Pancreas (tissue), 10 donors: Measurements from ENCODE around the gene MYO3A. TPM values are rescaled to one million over a fixed set of nuclear protein-coding genes. Genes with fewer than 3 reads are reported as not detected.

Experiments
- ATAC-seq, 4 donors: fragments of 200-7000 bp; cut with Tn5 transposase; one replicate each; pipeline versions ENCODE4 v1.8.0 to v1.9.1; 2020; ENCODE audit warnings: mild to moderate bottlenecking in 4 of 4, moderate library complexity in 4 of 4
- DNase-seq, 6 donors: peaks; one replicate each; pipeline ENCODE4 v3.0.0-alpha.2; 2020
- FAIRE-seq: peaks from 2 replicates; lab custom pipeline; 2012; peaks lifted over from hg19 to GRCh38; lab: Jason Lieb, UNC
- H3K27ac ChIP-seq, 4 donors: fragments of 200-600 bp; sonication (generic); 1 replicate in 3 of 4; 2 replicates in 1 of 4; pipeline versions ENCODE4 v1.5.0 to v1.8.0; 2020
- H3K27me3 ChIP-seq, 4 donors: fragments of 200-600 bp; one replicate each; pipeline ENCODE4 v1.8.0; 2021
- H3K36me3 ChIP-seq, 3 donors: fragments of 200-600 bp; sonication (generic) in 1 of 3; one replicate each; pipeline versions ENCODE4 v1.5.0 to v1.8.0; 2020 to 2021
- H3K4me1 ChIP-seq, 3 donors: fragments of 200-600 bp; one replicate each; pipeline ENCODE4 v1.8.0; 2021
- H3K4me3 ChIP-seq, 4 donors: fragments of 200-600 bp; sonication (generic) in 2 of 4; one replicate each; pipeline versions ENCODE4 v1.5.0 to v1.8.0; 2020 to 2021
- H3K9me3 ChIP-seq, 4 donors: fragments of 200-600 bp; one replicate each; pipeline ENCODE4 v1.8.0; 2021
- CTCF ChIP-seq, 4 donors: fragments of 200-600 bp; sonication (generic) in 3 of 4; IDR thresholded peaks; one replicate each; pipeline versions ENCODE4 v1.5.0 to v1.8.0; 2021; ENCODE audit warnings: antibody characterized with exemption in 4 of 4
- WGBS, 2 donors: extraction: QIAGEN DNeasy Blood & Tissue Kit; methylation state at CpG; one replicate each; pipeline ENCODE4 v1.1.7; 2013; 5-methylcytosine and 5-hydroxymethylcytosine counted together
- intact Hi-C, 3 donors: fragments of 100-400 bp; cut with DNase I; formaldehyde crosslinking; loops; one replicate each; pipeline versions ENCODE4 v1.11.1 to v1.14.2; 2022
- polyA plus RNA-seq, 2 donors: library from polyadenylated mRNA; stranded (reverse); fragments of 200-250 nt; gene quantifications; one replicate each; pipeline ENCODE4 v1.2.3, GENCODE V29; 2013
- total RNA-seq, 6 donors: library from RNA; stranded (reverse); fragmentation: NEBNext Ultra II Directional in 4 of 6; extraction: Animal tissue kit (Norgen Biotek cat#: 25700) in 4 of 6; gene quantifications; one replicate each; pipeline versions ENCODE4 v1.2.1 to v1.2.4, GENCODE V29; 2021 to 2023
- donor health status: healthy with polysubstance abuse.
- donor health status: DM: no; HTN: no; CAD: no; lungs with moderate emphysema.
- donor health status: DM: no; HTN: no; CAD: no.
- donor health status: control.
- donor health status: control.
- donor health status: Bipolar disorder and iron deficiency.
- donor health status: DM: yes; HTN: yes; CAD: no.
- donor health status: DM: no; HTN: no; CAD: no.
- donor health status: DM: no; HTN: no; CAD: no.
- donor health status: DM: yes; HTN: yes; CAD: no.

The MYO3A gene
- total RNA-seq (1 to 10 TPM in 4 of 6 donors, under 1 TPM in 2; 0.85 to 2.9 (median 1.5) TPM), polyA plus RNA-seq (10 to 100 TPM in 1 of 2 donors, 1 to 10 TPM in 1; 9.0 to 14.3 TPM)

GRCh38 chr10:25933653-25934608, at the start of gene MYO3A:
TSS of gene MYO3A (plus strand) at chr10:25934229. CDS start at chr10:25952111, 17,882 bp downstream.
- no peak for FAIRE-seq
- 8 to 10% methylated on average over 53 to 73 of the region's 73 CpGs for whole genome bisulfite sequencing, 2 donors

GRCh38 chr10:25888627-25889026, 45.4 kb upstream of the MYO3A start:
- Histone ChIP-seq H3K27ac (no peak overlapping the region), H3K4me1 (no peaks in the 10 kb centered on the region), H3K9me3 (no peaks in the 10 kb centered on the region), H3K4me3 (no peak overlapping the region), H3K27me3 (peaks cover 0 to 3% (median 0%) of the 10 kb centered on the region in 4 donors), H3K36me3 (no peaks in the 10 kb centered on the region)
- TF ChIP-seq CTCF (IDR thresholded peaks at IDR 0.05): no peak
- DNase-seq (no peak), ATAC-seq (no peak), FAIRE-seq (no peak)
- intact Hi-C loops: no loop called here
- WGBS, 2 donors: 62 to 67% methylated on average over 5 of the region's 5 CpGs

More at GRCh38 chr10:25933653-25934608, at the start of gene MYO3A:
- Histone ChIP-seq H3K27ac (peak within 1 kb of the TSS in 1 of 4 donors; percentile 23), H3K4me3 (peak within 1 kb of the TSS; percentile 19 to 43 (median 30)), H3K27me3 (peaks cover 0 to 8% (median 4%) of the 10 kb centered on the region in 4 donors), H3K36me3 (no peaks in the 10 kb centered on the region), H3K9me3 (no peaks in the 10 kb centered on the region), H3K4me1 (peaks cover 0 to 7% (median 0%) of the 10 kb centered on the region in 3 donors)
- peak; percentile 65 to 77 (median 66) for ATAC-seq
- no peak for TF ChIP-seq CTCF (IDR thresholded peaks at IDR 0.05)
- intact Hi-C loops: no loop called here
- peak; percentile 6 to 73 (median 34) for DNase-seq

- FAIRE-seq (no peak), DNase-seq (no peak), ATAC-seq (no peak)
- Histone ChIP-seq H3K4me1 (no peaks in the 10 kb centered on the region), H3K36me3 (no peaks in the 10 kb centered on the region), H3K27me3 (peaks cover 0 to 3% (median 0%) of the 10 kb centered on the region in 4 donors), H3K27ac (no peak overlapping the region), H3K4me3 (no peak overlapping the region), H3K9me3 (no peaks in the 10 kb centered on the region)
- intact Hi-C loops: no loop called here
- 58 to 67% methylated on average over 2 of the region's 2 CpGs for WGBS, 2 donors
- no peak for TF ChIP-seq CTCF (IDR thresholded peaks at IDR 0.05)
Measured at GRCh38 chr10:25890995-25891394, 43.0 kb upstream of the MYO3A start.

- Histone ChIP-seq H3K4me3 (no peak overlapping the region), H3K27me3 (no peaks in the 10 kb centered on the region), H3K36me3 (no peaks in the 10 kb centered on the region), H3K4me1 (no peaks in the 10 kb centered on the region), H3K9me3 (no peaks in the 10 kb centered on the region), H3K27ac (no peak overlapping the region)
- ATAC-seq (no peak), DNase-seq (no peak), FAIRE-seq (no peak)
- WGBS, 2 donors: 66 to 70% methylated on average over 5 of the region's 5 CpGs
- TF ChIP-seq CTCF (IDR thresholded peaks at IDR 0.05): no peak
- intact Hi-C loops: no loop called here
Measured at GRCh38 chr10:25895856-25896255, 38.2 kb upstream of the MYO3A start.
